ENCODE measurements around the gene ALPL. TPM values are rescaled to one million over a fixed set of nuclear protein-coding genes. Genes with fewer than 3 reads are reported as not detected.

ALPL gene
- total RNA-seq, 4 donors from 2014 or later = 5.3 to 52.8 (median 16.8) TPM

DNA sequence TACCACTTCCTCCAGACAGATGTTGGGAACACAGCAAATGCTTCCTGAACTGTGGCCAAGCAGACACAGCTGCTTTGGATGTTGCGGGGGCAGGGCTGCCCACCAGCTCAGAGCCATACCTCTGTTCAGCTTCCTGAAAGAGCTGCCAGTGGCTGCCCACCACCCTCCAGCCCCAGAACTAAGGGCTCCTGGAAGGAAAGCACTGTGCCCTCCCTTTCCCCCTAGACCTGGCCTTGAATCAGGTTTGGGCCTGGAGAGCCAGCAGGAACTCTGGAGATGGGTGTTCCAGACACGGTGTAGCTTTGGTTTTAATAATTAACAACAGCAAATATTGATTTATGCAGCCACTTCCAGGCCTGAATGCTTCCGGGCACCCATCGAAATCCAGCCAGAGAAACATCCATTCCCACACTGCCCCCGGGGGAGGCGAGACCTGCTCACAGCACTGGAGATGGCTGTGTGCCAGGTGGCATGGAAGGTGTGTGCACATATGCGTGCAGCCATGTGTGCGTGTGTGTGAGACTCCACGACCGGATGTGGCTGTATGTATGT lies 114.3 kb downstream of the ALPL start:
- ATAC-seq (ENCODE audit: low FRiP score) (no peak), DNase-seq (ENCODE audit: low spot score) (no peak)
- TF ChIP-seq, protein P1, sequence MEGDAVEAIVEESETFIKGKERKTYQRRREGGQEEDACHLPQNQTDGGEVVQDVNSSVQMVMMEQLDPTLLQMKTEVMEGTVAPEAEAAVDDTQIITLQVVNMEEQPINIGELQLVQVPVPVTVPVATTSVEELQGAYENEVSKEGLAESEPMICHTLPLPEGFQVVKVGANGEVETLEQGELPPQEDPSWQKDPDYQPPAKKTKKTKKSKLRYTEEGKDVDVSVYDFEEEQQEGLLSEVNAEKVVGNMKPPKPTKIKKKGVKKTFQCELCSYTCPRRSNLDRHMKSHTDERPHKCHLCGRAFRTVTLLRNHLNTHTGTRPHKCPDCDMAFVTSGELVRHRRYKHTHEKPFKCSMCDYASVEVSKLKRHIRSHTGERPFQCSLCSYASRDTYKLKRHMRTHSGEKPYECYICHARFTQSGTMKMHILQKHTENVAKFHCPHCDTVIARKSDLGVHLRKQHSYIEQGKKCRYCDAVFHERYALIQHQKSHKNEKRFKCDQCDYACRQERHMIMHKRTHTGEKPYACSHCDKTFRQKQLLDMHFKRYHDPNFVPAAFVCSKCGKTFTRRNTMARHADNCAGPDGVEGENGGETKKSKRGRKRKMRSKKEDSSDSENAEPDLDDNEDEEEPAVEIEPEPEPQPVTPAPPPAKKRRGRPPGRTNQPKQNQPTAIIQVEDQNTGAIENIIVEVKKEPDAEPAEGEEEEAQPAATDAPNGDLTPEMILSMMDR (IDR thresholded peaks at IDR 0.05) = no peak

DNA sequence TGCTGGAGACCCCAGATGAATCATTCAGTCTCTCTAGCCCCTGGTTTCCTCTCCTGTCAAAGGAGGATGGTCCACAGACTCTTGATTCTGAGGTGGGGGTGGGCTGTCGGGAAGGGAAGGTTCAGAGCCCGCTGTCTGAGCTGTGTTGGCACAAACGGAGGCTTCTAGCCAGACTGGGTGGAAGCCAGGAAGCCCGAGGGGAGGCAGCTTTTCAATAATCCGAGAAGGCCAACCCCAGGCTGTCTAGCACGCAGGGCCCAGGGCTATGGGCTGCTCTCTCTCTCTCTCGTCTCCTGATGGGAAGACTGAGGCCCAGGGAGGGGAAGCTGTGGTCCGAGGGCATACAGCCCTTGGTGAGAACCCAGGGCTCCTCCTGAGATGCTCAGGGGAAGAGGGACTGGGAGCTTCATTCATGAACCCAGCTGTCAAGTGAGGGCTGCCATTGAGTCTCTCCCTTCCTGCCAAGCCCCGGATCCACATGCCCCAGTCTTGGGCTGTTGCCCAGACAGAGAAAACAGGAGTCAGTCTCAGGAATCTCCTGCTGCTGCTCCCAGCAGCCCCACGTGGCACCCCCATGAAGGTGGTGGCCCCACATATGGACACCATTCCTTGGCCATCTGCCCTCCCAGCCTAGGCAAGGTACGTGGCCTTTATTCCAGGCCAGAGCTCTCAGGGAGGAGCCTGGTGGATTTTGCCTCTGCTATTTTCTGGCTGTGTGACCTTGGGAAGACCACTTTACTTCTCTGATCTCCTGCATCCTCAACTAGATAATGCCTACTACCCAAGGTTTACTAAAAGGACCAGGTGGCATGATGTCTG lies 115.6 kb downstream of the ALPL start:
- ATAC-seq (ENCODE audit: low FRiP score) = no peak
- TF ChIP-seq, protein P1 (IDR thresholded peaks at IDR 0.05) = no peak
- DNase-seq (ENCODE audit: low spot score) = no peak

DNA sequence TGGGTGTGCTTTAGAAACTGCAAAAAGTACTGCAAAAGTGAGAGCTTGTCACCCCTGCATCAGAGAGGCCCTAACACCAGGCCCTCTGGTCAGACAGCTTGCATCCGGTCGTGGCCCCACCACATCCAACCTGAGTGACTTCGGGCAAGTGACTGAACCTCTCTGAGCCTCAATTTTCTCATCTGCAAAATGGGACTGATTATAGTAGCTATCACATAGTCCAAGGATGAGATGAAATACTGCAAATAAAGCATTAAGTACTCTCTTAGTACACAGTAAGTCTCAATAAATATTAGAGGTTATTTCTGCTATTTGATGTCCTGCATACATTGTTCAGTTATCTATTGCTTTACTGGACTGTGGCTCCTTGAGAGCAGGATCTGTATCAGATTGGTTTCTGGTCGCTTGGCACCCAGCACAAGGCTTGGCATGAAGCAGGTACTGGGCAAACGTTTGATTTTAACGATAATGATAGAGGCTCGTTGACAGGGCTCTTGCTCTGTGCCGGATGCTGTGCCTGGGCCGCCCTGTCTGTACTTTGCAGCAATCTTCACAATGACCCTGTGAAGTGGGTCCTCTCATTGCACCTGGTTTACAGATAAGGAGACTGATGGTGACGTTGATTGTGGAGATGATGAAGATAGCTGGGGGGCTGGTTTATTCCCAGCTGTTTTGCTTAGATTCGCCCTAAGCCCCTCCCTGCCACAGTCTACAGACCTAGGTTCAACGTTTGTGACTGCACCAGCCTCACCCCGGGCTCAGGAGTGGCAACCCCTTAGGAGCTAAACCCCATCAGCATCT lies 116.4 kb downstream of the ALPL start:
- no peak for DNase-seq (ENCODE audit: low spot score)
- ATAC-seq (ENCODE audit: low FRiP score) = no peak
- TF ChIP-seq, protein P1 (IDR thresholded peaks at IDR 0.05) = no peak

GRCh38 chr1:21626921-21627339 lies 117.7 kb downstream of the ALPL start:
- DNase-seq (ENCODE audit: low spot score) = no peak
- TF ChIP-seq, protein P1 (IDR thresholded peaks at IDR 0.05) = no peak
- ATAC-seq (ENCODE audit: low FRiP score) = no peak

Other genes with a start within 250 kb of the ALPL start
- 100 to 1,000 TPM in 2 of 4 donors, 10 to 100 TPM in 2; 43.5 to 158 (median 114) TPM for gene ECE1, start 219.0 kb upstream of the ALPL start, total RNA-seq
- gene NBPF3, start 69.3 kb upstream of the ALPL start, total RNA-seq = 10 to 100 TPM in 2 of 4 donors, 1 to 10 TPM in 2; 4.6 to 20.5 (median 8.7) TPM
- under 1 TPM in 3 of 4 donors, not detected in 1; 0.36 to 0.74 (median 0.38) TPM for gene RAP1GAP, start 159.9 kb downstream of the ALPL start, total RNA-seq

Measured in omental fat pad (tissue), 4 donors.